Tongue (tissue), 2 donors: ENCODE data around the gene PFKP. TPM values are rescaled to one million over a fixed set of nuclear protein-coding genes. Genes with fewer than 3 reads are reported as not detected.
A peak's percentile ranks its signal among the peaks of the same experiment; 100 is the strongest.

ENCODE experiments used
- DNase-seq: peaks from one replicate; pipeline ENCODE4 v3.0.0-alpha.2; 2015
- total RNA-seq: library from RNA; depleted of rRNA; stranded (reverse); fragments of >200 nt; gene quantifications from one replicate; pipeline ENCODE4 v1.2.3, GENCODE V29; 2014

PFKP gene
- total RNA-seq, 1 donor from 2014 or later, result 43.2 TPM

GRCh38 chr10:3116508-3117100, 49.3 kb downstream of the PFKP start:
- DNase-seq, result no peak

- no peak for DNase-seq
These were observed 50.1 kb downstream of the PFKP start for GRCh38 chr10:3117486-3117885.

GRCh38 chr10:3118641-3119091, 51.3 kb downstream of the PFKP start:
- no peak for DNase-seq

GRCh38 chr10:3119796-3120459, 52.6 kb downstream of the PFKP start:
- DNase-seq, result no peak

- DNase-seq, result no peak
These were observed 54.7 kb downstream of the PFKP start for GRCh38 chr10:3122034-3122433.

GRCh38 chr10:3122486-3123205, 55.3 kb downstream of the PFKP start:
- DNase-seq, result no peak

- DNase-seq, result peak; percentile 41
These were observed 56.4 kb downstream of the PFKP start for GRCh38 chr10:3123571-3124411.

GRCh38 chr10:3124412-3125175, 57.2 kb downstream of the PFKP start:
- no peak for DNase-seq

GRCh38 chr10:3125527-3126170, 58.3 kb downstream of the PFKP start:
- no peak for DNase-seq

- DNase-seq, result no peak
These were observed 58.9 kb downstream of the PFKP start for GRCh38 chr10:3126249-3126648.

GRCh38 chr10:3126741-3127346, 59.5 kb downstream of the PFKP start:
- peak; percentile 81 for DNase-seq

GRCh38 chr10:3127921-3128320, 60.6 kb downstream of the PFKP start:
- DNase-seq, result peak; percentile 27

- no peak for DNase-seq
These were observed 61.2 kb downstream of the PFKP start for GRCh38 chr10:3128379-3129130.

- no peak for DNase-seq
These were observed 62.4 kb downstream of the PFKP start for GRCh38 chr10:3129581-3130340.

- peak; percentile 77 for DNase-seq
These were observed 63.8 kb downstream of the PFKP start for GRCh38 chr10:3131098-3131497.

GRCh38 chr10:3132036-3133025, 65.0 kb downstream of the PFKP start:
- DNase-seq, result peak; percentile 24

- no peak for DNase-seq
These were observed 66.6 kb downstream of the PFKP start for GRCh38 chr10:3133948-3134347.

- DNase-seq, result no peak
These were observed 67.7 kb downstream of the PFKP start for GRCh38 chr10:3135006-3135405.
